Stimulated activated CD4-positive, alpha-beta T cell treated with anti-CD3 and anti-CD28 coated beads, Interleukin-1b, Interleukin-23, amount 100 ng/mL, for 4 hours (primary cell): ENCODE data around the gene GCNA.

ENCODE experiments used
- DNase-seq, 2 donors: peaks; one replicate each; pipeline ENCODE4 v3.0.0-alpha.2; 2020; ENCODE audit warnings: low read depth in 2 of 2

GCNA gene

DNA sequence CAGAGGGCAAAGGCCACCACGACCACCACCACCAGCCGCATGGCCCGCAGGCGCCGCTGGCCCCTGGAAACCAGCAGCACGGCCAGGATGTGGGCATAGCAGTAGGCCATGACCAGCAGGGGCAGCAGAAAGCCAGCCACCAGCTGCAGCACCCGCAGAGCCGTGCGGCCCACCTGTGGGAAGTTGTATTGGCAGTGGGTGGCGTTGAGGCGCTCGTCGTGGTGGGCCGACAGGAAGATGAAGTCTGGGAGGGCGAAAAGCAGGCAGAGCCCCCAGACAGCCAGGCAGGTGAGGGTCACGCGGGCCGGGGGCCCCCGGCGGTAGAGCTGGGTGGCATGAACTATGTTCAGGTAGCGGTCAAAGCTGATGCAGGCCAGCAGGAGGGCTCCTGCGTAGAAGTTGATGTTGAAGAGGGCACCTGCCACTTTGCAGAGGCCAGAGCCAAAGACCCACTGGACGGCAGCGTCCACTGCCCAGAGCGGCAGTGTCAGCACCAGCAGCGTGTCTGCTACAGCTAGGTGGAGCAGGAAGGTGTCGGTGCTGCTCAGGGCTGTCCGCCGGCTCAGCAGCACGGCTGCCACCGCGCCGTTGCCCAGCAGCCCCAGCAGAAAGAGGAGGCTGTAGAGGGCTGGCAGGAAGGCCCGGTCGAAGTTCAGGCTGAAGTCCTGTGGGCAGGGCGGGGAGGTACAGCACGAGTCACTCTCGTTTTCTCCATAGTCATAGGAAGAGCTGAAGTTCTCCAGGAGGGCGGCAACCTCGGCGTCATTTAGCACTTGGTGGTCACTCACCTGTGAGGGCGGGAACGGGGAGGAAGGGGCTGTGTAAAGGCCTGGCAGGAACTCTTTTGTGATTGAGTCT, 38.7 kb downstream of the GCNA start:
- DNase-seq, result no peak

DNA sequence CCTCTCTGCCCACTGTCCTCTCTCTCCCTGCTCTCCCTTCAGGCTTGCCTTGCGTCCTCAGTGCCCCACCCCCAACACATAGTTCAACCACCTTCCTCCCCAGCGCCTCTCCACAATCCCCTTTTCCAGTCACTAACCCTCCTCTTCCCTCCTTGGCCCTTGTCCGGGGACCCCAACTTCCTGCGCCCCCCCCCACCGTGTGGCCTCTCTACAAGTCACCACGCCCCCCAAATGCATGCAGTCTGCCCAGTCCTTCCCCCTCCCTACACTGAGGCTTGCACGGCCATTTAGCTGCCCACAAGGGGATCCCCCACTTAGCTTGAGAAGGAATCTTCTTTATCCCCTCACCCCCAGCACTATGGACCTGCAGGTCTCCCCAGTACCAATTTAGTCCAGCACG, 39.5 kb downstream of the GCNA start:
- DNase-seq, result no peak

DNA sequence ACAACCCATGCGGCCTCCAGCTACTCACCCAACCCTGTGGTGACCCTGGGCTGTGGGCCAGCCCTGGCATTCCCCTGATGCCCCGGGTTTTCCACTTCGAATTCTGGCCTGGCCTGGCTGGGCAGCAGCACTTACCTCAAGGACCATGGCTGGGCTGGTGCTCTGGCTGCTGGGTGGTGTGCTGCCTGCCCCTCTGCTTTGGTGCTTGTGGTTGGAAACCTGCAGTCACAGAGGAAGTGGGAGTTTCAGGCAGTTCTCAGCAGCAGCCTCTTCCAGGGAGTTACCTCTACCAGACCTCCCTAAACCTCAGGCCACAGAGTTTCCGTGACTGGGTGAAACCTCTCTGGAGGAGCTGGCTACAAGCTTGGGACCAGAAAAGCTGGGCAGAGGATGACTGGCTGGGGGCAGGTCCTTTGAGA, 40.1 kb downstream of the GCNA start, which contains the start of gene CXCR3:
Gene CXCR3 (minus strand): TSS at position 209 of the 419 bp plus-strand sequence. CDS start 62 bp downstream, at position 147.
- peak in 1 of 2 donors; percentile 47 for DNase-seq

DNA sequence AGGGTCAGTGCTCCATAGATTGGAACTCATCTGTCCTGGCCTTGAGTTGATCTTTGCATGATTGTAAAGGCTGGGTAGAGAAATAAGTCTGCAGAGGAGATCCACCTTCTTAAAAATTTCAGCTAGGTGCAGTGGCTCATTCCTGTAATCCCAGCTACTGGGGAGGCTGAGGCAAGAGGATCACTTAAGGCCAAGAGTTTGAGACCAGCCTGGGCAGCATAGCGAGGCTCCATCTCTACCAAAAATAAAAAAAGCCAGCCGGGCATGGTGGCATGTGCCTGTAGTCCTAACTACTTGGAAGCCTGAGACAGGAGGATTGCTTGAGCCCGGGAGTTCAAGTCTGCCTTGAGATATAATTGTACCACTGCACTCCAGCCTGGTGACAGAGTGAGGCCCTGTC, 40.5 kb downstream of the GCNA start:
- no peak for DNase-seq

DNA sequence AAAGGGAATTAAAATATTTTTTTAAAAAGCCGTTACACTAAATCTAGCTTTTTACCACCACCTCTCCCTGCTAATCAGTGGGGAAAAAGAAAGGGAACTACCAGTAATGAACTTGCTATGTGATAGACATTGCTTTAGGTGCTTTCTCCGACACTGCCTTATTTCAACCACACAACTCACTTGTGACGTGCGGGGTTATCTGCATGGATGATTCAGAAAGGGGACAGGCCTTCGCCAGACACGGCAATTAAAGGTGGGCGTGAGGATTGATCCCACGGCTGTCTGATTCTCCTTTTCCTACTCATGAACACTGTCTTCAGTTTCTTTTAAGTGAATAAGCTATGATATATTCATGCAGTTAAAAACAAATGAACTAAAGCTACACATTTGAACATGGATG, 41.0 kb downstream of the GCNA start:
- DNase-seq, result peak; percentile 36 to 48

DNA sequence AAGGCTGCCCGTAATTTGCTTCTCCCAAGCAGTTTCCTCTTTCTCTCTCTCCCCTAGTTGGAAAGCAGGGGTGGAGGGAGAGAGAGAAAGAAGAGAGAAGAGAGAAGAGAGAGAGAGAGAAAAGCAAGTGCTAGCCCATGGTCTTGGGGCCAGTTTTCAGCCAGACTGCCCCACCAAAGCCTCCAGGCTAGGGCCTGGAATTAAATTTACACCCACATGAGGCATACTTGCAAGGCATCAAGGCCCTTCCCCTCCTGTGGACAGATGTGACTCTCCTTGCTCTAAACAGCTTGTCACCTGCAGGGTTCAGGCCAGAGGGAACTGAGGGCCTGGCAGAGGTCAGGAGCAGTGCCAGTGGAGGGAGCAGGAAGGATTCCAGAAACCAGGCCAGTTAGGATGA, 41.7 kb downstream of the GCNA start:
- no peak for DNase-seq

DNA sequence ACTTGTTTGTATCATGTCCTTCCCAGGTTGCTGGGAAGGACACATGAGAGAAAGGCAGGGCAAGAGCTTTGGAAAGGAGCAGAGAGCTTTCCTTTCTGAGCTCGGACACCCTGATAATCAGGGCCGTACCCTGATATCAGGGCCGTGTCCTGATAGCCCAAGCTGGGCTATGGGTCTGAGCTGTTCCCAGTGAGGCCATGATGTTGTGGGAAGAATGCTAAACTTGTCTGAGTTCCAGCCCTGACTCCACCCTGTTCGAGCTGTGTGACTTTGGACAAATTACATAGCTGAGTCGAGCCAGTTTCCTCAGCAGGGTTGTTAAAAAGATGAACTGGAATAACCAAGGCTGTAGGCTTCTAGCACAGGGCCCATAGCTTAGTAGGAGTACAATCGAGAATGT, 43.4 kb downstream of the GCNA start:
- DNase-seq, result no peak

DNA sequence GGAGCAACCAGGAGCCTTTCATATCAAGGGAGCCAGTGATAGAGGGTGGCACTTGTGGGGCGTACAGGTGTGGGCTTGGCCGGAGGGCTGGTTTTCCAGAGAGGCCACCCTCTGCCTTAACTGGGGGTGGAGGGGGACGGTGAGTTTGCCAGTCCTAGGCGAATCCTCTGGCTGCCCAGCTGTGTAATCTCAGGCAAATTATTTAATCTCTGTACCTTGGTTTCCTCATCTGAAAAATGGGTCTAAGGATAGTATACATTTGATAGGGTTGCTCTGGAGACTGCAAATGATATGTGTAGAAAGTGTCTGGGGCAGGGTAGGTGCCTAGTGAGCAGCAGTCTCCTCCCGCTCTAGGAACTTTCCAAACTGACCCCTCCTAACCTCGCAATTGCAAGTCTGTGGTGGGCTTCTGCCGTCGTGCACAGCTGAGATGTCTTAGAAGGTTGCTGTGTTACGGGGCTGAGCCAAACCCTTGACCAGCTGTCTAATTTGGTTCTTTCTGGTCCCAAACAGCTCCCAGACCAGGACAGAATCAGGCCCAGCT, 43.9 kb downstream of the GCNA start:
- DNase-seq, result no peak

DNA sequence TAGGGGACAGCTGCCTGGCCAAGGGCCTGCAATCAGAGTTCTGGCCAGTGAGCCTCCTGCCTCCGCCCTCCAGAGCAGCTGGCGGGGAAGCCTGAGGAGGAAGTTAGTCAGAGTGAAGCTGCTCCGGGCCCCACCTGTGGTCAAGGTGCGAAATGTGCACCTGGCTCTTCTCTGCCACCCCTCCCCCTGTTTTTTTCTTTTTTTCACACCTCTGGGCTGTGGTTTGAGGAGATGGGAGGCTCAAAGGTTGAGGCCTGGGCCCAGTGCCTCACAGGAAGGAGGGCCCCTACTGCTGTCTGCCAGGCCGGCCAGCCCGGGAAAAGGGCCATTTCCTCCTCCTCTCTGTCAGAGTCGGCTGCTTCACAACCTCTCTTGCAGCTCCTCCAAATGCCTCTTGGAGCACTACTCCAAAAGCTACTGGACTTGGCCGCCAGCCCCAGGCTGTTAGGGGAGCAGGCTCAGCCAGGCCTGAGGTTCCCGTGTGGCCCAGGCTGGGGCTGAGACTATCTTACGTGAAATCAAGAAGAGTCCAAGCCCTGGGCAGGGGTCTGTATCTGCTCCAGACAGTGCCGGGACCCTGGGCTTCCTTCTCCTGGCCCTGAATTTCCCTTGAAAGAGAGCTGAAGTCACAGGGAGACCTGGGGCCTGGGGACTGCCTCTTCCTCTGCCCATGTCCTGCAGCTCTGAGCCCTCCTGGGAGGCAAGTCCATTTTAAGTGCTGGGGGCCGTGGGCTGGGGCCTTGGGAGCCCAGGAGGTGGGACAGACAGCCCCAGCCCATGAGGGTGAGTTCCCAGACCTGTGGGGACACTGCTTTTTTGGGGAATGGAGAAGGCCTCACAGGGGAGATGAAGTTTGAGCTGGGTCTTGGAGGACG, 44.6 kb downstream of the GCNA start:
- DNase-seq, result peak; percentile 22 to 33

DNA sequence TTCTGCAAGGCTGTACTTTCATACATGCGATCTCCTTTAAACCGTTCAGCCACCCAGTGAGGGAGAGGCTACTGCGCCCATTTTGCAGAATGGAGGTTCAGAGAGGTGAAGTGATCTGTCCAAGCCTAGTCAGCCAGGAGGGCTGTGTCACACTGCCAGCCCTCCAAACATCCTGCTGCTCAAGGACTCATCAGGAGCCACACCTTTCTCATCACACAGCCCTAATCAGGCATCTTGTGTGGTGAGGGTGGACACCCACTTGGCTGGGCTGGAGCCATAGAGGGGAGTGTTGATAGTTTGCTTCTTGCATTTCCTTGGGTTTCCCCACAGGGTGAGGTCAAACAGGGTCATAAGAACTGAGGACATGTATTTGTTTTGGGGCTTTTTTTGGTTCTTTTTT, 45.5 kb downstream of the GCNA start:
- no peak for DNase-seq

DNA sequence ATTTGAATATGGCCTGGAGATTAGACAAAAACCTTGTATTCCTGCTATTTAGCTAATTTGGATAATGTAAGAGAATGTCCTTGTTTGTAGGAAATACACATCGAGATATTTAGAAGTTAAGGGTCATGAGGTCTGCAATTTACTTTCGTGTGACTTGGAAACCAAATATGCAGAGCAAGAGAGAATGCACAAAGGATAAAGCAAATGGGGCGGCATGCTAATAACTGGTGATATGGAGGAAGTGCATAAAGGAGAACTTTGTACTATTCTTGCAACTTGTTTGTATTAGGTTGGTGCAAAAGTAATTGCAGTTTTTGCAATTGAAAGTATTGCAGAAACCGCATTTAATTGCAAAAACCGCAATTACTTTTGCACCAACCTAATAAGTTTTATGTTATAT, 47.2 kb downstream of the GCNA start:
- DNase-seq, result no peak

DNA sequence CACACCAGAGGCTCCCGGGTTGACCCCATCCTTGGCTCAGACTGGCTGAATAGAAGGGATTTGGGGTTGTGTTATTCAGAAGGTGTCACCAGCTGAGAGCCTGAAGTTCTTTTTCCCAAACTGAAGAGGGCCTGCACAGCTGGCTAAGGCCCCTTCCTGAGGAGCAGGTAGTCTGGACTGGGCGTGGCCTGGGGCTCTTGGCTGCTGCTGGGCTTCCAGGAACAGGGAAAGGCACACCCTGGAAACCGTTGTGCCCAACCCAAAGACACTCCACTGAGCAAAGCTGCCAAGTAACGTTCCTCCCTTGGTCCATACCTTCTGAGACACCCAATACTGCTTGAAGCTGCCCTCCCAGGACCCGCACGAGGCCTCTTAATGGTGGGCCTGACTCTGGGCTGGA, 48.3 kb downstream of the GCNA start:
- no peak for DNase-seq

DNA sequence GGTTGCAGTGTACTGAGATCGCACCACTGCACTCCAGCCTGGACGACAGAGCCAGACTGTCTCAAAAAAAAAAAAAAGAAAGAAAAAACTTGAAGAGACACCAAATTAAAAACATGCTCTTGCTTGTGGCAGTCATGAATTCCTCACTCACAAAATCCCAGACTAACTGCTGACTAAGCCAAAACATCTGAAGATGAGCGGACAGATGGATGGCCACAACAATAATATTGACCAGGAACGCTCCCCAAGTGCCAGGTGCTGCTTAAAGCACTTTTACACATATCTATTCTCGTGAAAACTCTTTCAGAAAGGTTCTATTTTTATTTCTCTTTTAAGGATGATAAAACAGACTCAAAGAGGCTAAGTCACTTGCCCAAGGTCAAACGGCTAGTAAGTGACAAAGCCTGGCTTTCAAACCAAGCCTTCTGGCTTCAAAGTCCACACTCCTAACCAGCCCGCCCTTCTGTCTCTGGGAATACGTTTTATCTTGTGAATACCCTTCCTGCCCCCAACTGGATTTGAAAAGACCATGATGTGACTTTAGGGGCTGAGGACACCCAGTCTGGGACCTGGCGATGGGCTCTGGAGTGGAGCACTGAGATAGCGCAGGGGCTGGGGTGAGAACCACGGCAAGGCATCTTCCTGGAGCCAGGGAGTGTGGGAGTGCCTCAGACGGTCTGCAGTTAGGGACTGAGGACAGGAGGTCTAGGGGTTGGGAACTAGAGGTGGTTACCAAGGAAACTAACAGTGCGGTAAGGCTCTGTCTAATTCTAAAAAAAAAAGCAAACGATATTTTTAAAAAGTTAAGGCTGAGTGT, 49.6 kb downstream of the GCNA start:
- DNase-seq, result no peak

DNA sequence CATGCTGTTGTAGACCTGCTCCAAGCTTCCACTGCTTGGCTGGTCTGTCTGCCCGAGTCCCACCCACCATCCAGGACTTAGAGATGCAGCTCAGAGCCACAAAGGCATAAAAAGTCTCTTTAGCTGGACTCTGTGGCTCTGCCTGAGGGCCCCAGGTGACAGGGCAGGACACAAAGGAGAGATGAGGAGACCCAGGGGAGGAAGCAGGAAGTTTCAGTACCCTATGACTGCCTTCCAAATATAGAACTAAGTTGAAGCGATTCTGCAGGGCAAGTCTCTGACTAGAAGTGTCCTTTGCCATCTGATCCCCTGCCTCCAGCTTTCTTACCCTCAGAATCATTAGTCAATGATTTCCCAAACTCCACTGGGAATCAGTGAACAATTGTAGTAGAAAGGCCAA, 51.2 kb downstream of the GCNA start:
- no peak for DNase-seq

DNA sequence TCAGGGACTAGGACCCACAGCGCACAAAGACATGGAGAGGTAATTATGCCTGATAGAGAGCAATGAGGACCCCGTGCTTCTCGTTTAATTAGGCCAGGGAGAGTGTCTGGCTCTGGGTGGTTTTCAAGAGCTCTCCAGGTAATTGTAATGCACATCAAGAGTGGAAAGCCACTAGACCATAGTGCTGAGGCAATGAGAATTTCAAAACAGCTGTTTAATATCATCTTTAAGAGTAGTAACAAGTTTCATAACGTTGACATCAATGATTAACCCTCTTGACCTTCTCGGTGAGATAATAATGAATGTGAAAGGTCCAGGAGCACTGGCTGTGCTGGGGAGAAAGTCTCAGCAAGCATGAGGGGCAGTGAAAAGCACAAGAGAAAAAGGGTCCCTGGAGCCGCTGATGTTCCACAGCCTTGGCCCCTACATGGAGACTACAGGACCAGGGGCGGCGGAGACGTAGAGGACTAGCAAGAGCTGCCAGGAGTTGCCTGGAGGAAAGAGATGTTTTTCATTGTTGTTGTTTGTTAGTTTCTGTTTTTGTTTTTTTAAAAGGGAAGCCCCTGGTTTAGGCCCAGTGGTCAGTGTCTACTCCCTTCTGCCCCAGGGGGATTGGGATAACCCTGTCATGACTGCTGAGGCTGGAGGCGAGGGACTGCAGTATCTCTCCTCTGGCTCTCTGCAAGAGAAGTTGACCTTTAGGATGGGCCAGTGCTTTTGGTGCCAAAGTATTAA, 54.9 kb downstream of the GCNA start:
- DNase-seq, result no peak

DNA sequence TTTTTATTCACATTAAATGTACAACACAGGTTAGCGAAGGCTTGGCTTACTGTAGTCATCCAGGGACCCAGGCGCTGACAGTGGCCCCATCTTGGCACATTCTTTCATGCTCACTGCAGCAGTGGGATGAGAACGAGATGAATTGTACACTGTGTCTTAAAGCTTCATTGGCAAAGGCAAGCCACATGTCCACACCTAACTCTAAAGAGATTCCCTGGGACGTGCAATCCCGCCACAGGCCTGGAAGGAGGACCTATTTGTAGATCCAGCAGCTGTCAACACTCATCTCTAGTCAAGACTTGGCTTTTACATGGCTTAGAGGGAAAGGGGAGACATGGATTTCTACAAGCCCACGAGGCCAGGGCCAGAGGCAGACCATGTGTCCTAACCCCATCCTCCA, 56.1 kb downstream of the GCNA start:
- no peak for DNase-seq

DNA sequence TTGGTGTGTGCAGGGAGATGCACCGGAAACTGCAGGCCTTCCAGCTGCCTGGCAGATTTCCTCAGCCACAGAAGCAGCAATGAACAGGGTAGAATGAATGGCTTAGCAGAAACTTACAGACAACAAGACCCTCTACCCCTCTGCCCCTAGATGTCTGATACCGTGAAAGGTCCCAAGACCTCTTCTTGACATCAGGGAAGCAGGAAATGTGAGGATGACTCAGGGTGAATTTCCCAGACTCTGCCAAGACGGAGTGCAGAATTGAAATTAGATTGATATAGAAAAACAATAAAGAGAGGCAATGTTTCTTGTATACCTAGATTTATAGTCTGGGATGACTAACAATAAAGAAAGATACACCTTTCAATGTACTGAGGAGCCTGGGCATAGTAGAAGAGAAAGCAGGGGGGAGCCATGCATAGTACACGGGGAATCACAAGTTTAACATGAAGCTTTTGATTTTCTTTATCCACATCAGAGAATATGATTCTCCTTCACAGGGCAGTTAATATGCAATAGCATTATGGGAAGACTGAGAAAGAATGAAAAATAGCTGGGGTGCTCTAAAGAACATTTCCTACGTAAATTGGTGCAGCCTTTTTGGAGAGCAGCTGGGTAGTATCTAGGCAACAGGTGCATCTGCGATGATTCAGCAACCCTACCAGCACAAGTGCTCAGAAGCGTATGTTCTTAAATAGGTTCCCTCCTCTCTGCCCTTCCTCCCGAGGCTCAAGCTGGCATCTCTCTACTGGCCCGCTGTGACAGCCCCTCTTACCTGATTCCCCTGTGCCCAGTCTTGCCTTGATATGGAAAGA, 58.4 kb downstream of the GCNA start:
- DNase-seq, result no peak

DNA sequence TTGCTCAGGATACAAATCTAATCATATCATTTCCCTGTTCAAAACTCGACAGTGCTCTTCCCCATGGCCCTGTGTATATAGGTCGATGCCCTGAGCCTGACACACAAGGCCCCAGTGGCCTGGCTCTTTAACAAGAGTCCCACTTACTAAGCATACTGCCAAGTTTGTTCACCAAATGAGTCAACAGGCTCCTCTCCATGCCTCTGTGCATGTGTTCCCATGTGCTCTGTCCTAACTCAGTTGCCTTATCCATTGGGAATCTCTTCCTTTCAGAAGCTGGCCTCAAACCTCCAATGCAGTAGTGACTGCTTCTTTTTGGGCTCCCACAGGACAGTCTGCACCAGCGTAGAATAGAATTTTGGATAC, 59.0 kb downstream of the GCNA start:
- no peak for DNase-seq

DNA sequence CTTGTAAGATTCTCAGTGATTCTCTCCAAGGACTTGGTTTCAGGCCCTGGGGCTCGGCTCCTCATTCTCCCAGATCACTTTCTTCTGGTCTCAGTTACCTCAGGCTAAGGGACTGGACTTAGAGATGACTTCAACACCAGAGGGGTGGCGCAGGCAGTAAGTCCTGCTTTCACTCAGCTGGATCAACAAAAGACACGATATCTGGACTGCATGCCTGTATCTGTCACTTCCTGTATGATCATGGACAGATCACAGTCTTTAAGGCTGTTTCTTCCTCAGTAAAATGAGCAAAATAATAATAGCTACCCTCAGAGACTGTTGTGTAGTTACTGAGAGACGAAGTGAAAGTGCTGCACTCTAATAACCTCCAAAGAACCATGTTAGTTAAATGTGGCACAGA, 59.6 kb downstream of the GCNA start:
- no peak for DNase-seq

DNA sequence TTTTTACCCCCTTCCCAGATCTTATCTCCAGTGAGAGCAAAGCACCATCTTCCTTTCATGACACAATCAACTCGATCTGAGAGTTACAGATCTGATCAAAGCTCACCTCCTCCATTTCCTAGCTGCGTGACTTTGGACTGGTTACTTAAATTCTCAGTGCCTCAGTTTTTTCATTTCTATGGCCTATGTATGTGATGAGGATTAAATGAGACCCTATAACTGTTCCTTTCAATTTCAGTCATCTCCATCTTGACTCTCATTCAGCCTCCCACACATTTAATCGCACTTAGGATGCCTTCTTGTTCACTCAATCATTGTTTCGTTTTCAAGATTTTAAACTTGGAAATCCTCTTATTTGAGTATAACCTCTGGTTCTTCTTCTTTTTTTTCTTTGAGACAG, 60.2 kb downstream of the GCNA start:
- DNase-seq, result no peak
